Mesendoderm (in vitro differentiated cells): ENCODE results near the gene BCAT1.

Experiments
- DNase-seq: peaks from one replicate; pipeline ENCODE4 v3.0.0; 2013
- H2AK5ac ChIP-seq: 2 replicates; pipeline ENCODE4 v1.6.1; 2013; ENCODE audit warnings: low read length, inconsistent platforms
- H2BK120ac ChIP-seq: 2 replicates; pipeline ENCODE4 v1.6.1; 2013; ENCODE audit warnings: low read depth, mild to moderate bottlenecking, low read length, moderate library complexity, mixed read lengths
- H2BK15ac ChIP-seq: replicated peaks from 2 replicates; pipeline ENCODE4 v1.6.1; 2013; ENCODE audit warnings: low read depth, mild to moderate bottlenecking, moderate library complexity
- H2BK5ac ChIP-seq: 2 replicates; pipeline ENCODE4 v1.6.1; 2013; ENCODE audit warnings: low read length, inconsistent platforms
- H3K18ac ChIP-seq: 2 replicates; pipeline ENCODE4 v1.6.1; 2013; ENCODE audit warnings: mild to moderate bottlenecking, low read length, mixed read lengths
- H3K23ac ChIP-seq: one replicate; pipeline ENCODE4 v1.6.1; 2013; ENCODE audit warnings: low read length
- H3K27ac ChIP-seq: 2 replicates; pipeline ENCODE4 v1.5.1; 2013; ENCODE audit warnings: low read depth, mild to moderate bottlenecking, inconsistent platforms, low read length, moderate library complexity
- H3K27me3 ChIP-seq: 2 replicates; pipeline ENCODE4 v1.6.1; 2013; ENCODE audit warnings: low read length, control low read depth, mild to moderate bottlenecking, inconsistent platforms; ENCODE audit not compliant: insufficient read depth, poor library complexity
- H3K36me3 ChIP-seq: 2 replicates; pipeline ENCODE4 v1.6.1; 2013; ENCODE audit warnings: low read length, inconsistent platforms; ENCODE audit not compliant: control insufficient read depth, insufficient read depth
- H3K4ac ChIP-seq: one replicate; pipeline ENCODE4 v1.6.1; 2013; ENCODE audit warnings: low read depth, mild to moderate bottlenecking, low read length, moderate library complexity
- H3K4me1 ChIP-seq: 2 replicates; pipeline ENCODE4 v1.6.1; 2013; ENCODE audit warnings: low read depth, low read length, inconsistent platforms; ENCODE audit not compliant: control insufficient read depth
- H3K4me2 ChIP-seq: 2 replicates; pipeline ENCODE4 v1.6.1; 2013; ENCODE audit warnings: low read length
- H3K4me3 ChIP-seq: 2 replicates; pipeline ENCODE4 v1.5.1; 2013; ENCODE audit warnings: mild to moderate bottlenecking, low read length
- H3K56ac ChIP-seq: one replicate; pipeline ENCODE4 v1.6.1; 2013; ENCODE audit warnings: low read length
- H3K79me1 ChIP-seq: 2 replicates; pipeline ENCODE4 v1.6.1; 2013; ENCODE audit warnings: low read length, inconsistent platforms
- H3K79me2 ChIP-seq: 2 replicates; pipeline ENCODE4 v1.6.1; 2013; ENCODE audit warnings: mild to moderate bottlenecking, low read length; ENCODE audit not compliant: control insufficient read depth, insufficient read depth
- H3K9ac ChIP-seq: 2 replicates; pipeline ENCODE4 v1.6.1; 2013; ENCODE audit warnings: low read length, inconsistent platforms
- H4K5ac ChIP-seq: one replicate; pipeline ENCODE4 v1.6.1; 2013; ENCODE audit warnings: low read length
- H4K8ac ChIP-seq: one replicate; pipeline ENCODE4 v1.6.1; 2013; ENCODE audit warnings: low read depth, mild to moderate bottlenecking, control low read depth, low read length, moderate library complexity
- WGBS: extraction: QIAGEN DNeasy Blood & Tissue Kit; methylation state at CpG from one replicate; pipeline ENCODE4 v1.1.7; 2013; ENCODE audit warnings: low lambda C conversion rate, missing lambda C conversion rate; ENCODE audit not compliant: insufficient coverage; ENCODE audit errors: extremely low coverage; 5-methylcytosine and 5-hydroxymethylcytosine counted together

Gene BCAT1

GRCh38 chr12:24898185-24898584 is 50.7 kb downstream of the BCAT1 start:
- Histone ChIP-seq H3K27me3 (no peaks in the 10 kb centered on the region), H2BK5ac (no peak overlapping the region), H3K4me2 (no peak overlapping the region), H2BK120ac (no peak overlapping the region), H3K56ac (no peak overlapping the region), H2AK5ac (no peak overlapping the region), H3K9ac (no peak overlapping the region), H4K8ac (no peak overlapping the region), H3K18ac (no peak overlapping the region), H3K79me1 (peaks cover 5% of the 10 kb centered on the region), H3K79me2 (peaks cover 14% of the 10 kb centered on the region), H3K4ac (no peak overlapping the region), H3K4me1 (no peaks in the 10 kb centered on the region), H2BK15ac (no peak overlapping the region), H3K23ac (no peak overlapping the region), H4K5ac (no peak overlapping the region), H3K4me3 (no peak overlapping the region), H3K27ac (no peak overlapping the region), H3K36me3 (peaks cover 2% of the 10 kb centered on the region)
- no CpG with 5 or more reads among the region's 1 CpG for WGBS
- no peak for DNase-seq

GRCh38 chr12:24896171-24896570 is 52.7 kb downstream of the BCAT1 start:
- Histone ChIP-seq H4K5ac (no peak overlapping the region), H3K36me3 (peaks cover 2% of the 10 kb centered on the region), H3K27ac (no peak overlapping the region), H2BK15ac (no peak overlapping the region), H3K4me3 (no peak overlapping the region), H2BK120ac (no peak overlapping the region), H3K9ac (no peak overlapping the region), H3K79me1 (peaks cover 2% of the 10 kb centered on the region), H3K4me1 (no peaks in the 10 kb centered on the region), H3K56ac (no peak overlapping the region), H2AK5ac (no peak overlapping the region), H2BK5ac (no peak overlapping the region), H3K27me3 (no peaks in the 10 kb centered on the region), H4K8ac (no peak overlapping the region), H3K4ac (no peak overlapping the region), H3K18ac (no peak overlapping the region), H3K23ac (no peak overlapping the region), H3K4me2 (no peak overlapping the region), H3K79me2 (peaks cover 7% of the 10 kb centered on the region)
- DNase-seq = no peak
- WGBS = no CpG with 5 or more reads among the region's 6 CpGs

GRCh38 chr12:24895612-24896011 is 53.3 kb downstream of the BCAT1 start:
- no peak overlapping the region for H2BK15ac ChIP-seq
- H2BK120ac ChIP-seq = no peak overlapping the region
- H2AK5ac ChIP-seq = no peak overlapping the region

GRCh38 chr12:24894879-24895278 is 54.0 kb downstream of the BCAT1 start:
- DNase-seq = no peak
- Histone ChIP-seq H2BK120ac (no peak overlapping the region), H4K5ac (no peak overlapping the region), H3K27me3 (no peaks in the 10 kb centered on the region), H2AK5ac (no peak overlapping the region), H3K79me1 (peaks cover 2% of the 10 kb centered on the region), H3K4me3 (no peak overlapping the region), H3K18ac (no peak overlapping the region), H3K36me3 (peaks cover 2% of the 10 kb centered on the region), H3K4ac (no peak overlapping the region), H3K9ac (no peak overlapping the region), H2BK5ac (no peak overlapping the region), H4K8ac (no peak overlapping the region), H3K79me2 (peaks cover 4% of the 10 kb centered on the region), H2BK15ac (no peak overlapping the region), H3K56ac (no peak overlapping the region), H3K4me1 (peaks cover 3% of the 10 kb centered on the region), H3K4me2 (no peak overlapping the region), H3K23ac (no peak overlapping the region), H3K27ac (no peak overlapping the region)
- WGBS = no CpG with 5 or more reads among the region's 3 CpGs

More at GRCh38 chr12:24895612-24896011, 53.3 kb downstream of the BCAT1 start:
- Histone ChIP-seq H2BK5ac (no peak overlapping the region), H3K4me3 (no peak overlapping the region), H3K18ac (no peak overlapping the region), H3K36me3 (peaks cover 2% of the 10 kb centered on the region), H3K27ac (no peak overlapping the region), H3K4me2 (no peak overlapping the region), H3K23ac (no peak overlapping the region), H4K5ac (no peak overlapping the region), H3K4me1 (no peaks in the 10 kb centered on the region), H3K79me1 (peaks cover 2% of the 10 kb centered on the region), H3K56ac (no peak overlapping the region), H4K8ac (no peak overlapping the region), H3K79me2 (peaks cover 7% of the 10 kb centered on the region), H3K4ac (no peak overlapping the region), H3K27me3 (no peaks in the 10 kb centered on the region), H3K9ac (no peak overlapping the region)
- no CpG with 5 or more reads among the region's 1 CpG for WGBS
- no peak for DNase-seq

GRCh38 chr12:24890048-24890803 is 58.7 kb downstream of the BCAT1 start:
- DNase-seq = no peak
- Histone ChIP-seq H3K4me3 (no peak overlapping the region), H2BK120ac (no peak overlapping the region), H3K4me2 (no peak overlapping the region), H3K27ac (no peak overlapping the region), H3K23ac (no peak overlapping the region), H3K9ac (no peak overlapping the region), H2AK5ac (no peak overlapping the region), H2BK5ac (no peak overlapping the region), H4K5ac (no peak overlapping the region), H3K79me1 (peaks cover 6% of the 10 kb centered on the region), H3K27me3 (no peaks in the 10 kb centered on the region), H3K4me1 (peaks cover 9% of the 10 kb centered on the region), H3K36me3 (peaks cover 2% of the 10 kb centered on the region), H4K8ac (no peak overlapping the region), H3K18ac (no peak overlapping the region), H2BK15ac (no peak overlapping the region), H3K79me2 (peaks cover 2% of the 10 kb centered on the region), H3K56ac (no peak overlapping the region), H3K4ac (no peak overlapping the region)
- WGBS = no CpG with 5 or more reads among the region's 7 CpGs

GRCh38 chr12:24889411-24889810 is 59.5 kb downstream of the BCAT1 start:
- no peak overlapping the region for H2BK120ac ChIP-seq
- no peak for DNase-seq
- H4K8ac ChIP-seq = no peak overlapping the region
- H3K27ac ChIP-seq = no peak overlapping the region
- H2BK5ac ChIP-seq = no peak overlapping the region
- H3K23ac ChIP-seq = no peak overlapping the region
- peaks cover 6% of the 10 kb centered on the region for H3K79me1 ChIP-seq
- H3K4me1 ChIP-seq = peaks cover 9% of the 10 kb centered on the region
- no peak overlapping the region for H3K18ac ChIP-seq
- no peaks in the 10 kb centered on the region for H3K27me3 ChIP-seq
- H2BK15ac ChIP-seq = no peak overlapping the region
- no peak overlapping the region for H3K4ac ChIP-seq
- peaks cover 2% of the 10 kb centered on the region for H3K79me2 ChIP-seq
- H3K56ac ChIP-seq = no peak overlapping the region
- no peak overlapping the region for H3K4me2 ChIP-seq
- WGBS = no CpG with 5 or more reads among the region's 3 CpGs
- no peak overlapping the region for H3K4me3 ChIP-seq
- peaks cover 2% of the 10 kb centered on the region for H3K36me3 ChIP-seq
- H2AK5ac ChIP-seq = no peak overlapping the region
- no peak overlapping the region for H3K9ac ChIP-seq
- H4K5ac ChIP-seq = no peak overlapping the region
